HUES48 (cell line): Measurements from ENCODE around the gene CSGALNACT2.

Experiments
- H3K27ac ChIP-seq: one replicate; pipeline ENCODE4 v1.7.0; 2013; ENCODE audit warnings: low read depth, low read length, inconsistent platforms
- H3K27me3 ChIP-seq: 2 replicates; pipeline ENCODE4 v1.6.1; 2013; ENCODE audit warnings: mild to moderate bottlenecking, low read length; ENCODE audit not compliant: control insufficient read depth, insufficient read depth
- H3K36me3 ChIP-seq: 2 replicates; pipeline ENCODE4 v1.6.1; 2013; ENCODE audit warnings: low read length; ENCODE audit not compliant: control insufficient read depth, insufficient read depth
- H3K4me1 ChIP-seq: 2 replicates; pipeline ENCODE4 v1.6.1; 2013; ENCODE audit warnings: mild to moderate bottlenecking, low read length; ENCODE audit not compliant: control insufficient read depth, insufficient read depth
- H3K4me3 ChIP-seq: 2 replicates; pipeline ENCODE4 v1.5.1; 2013; ENCODE audit warnings: mild to moderate bottlenecking, low read depth, low read length
- H3K9ac ChIP-seq: 2 replicates; pipeline ENCODE4 v1.6.1; 2013; ENCODE audit warnings: mild to moderate bottlenecking, low read depth, low read length, moderate library complexity
- H3K9me3 ChIP-seq: 2 replicates; pipeline ENCODE4 v1.6.1; 2013; ENCODE audit warnings: low read length; ENCODE audit not compliant: control insufficient read depth, insufficient read depth

The CSGALNACT2 gene

GRCh38 chr10:43125881-43126731 is 12.1 kb upstream of the CSGALNACT2 start:
- Histone ChIP-seq H3K9ac (no peak overlapping the region), H3K4me3 (no peak overlapping the region), H3K4me1 (peaks cover 3% of the 10 kb centered on the region; the same call in 1 of the 2 replicates), H3K27ac (no peak overlapping the region), H3K9me3 (no peaks in the 10 kb centered on the region), H3K36me3 (peaks cover 3% of the 10 kb centered on the region; the same call in 1 of the 2 replicates), H3K27me3 (no peaks in the 10 kb centered on the region)

GRCh38 chr10:43126759-43127424 is 11.4 kb upstream of the CSGALNACT2 start:
- no peak overlapping the region for H3K27ac ChIP-seq
- H3K27me3 ChIP-seq, result no peaks in the 10 kb centered on the region
- H3K36me3 ChIP-seq, result peaks cover 3% of the 10 kb centered on the region; the same call in 1 of the 2 replicates
- no peak overlapping the region for H3K4me3 ChIP-seq
- H3K4me1 ChIP-seq, result peaks cover 3% of the 10 kb centered on the region; the same call in 1 of the 2 replicates
- H3K9me3 ChIP-seq, result no peaks in the 10 kb centered on the region
- no peak overlapping the region for H3K9ac ChIP-seq

GRCh38 chr10:43127442-43127841 is 10.8 kb upstream of the CSGALNACT2 start:
- Histone ChIP-seq H3K27ac (no peak overlapping the region), H3K4me3 (no peak overlapping the region), H3K36me3 (peaks cover 3% of the 10 kb centered on the region; the same call in 1 of the 2 replicates), H3K9ac (no peak overlapping the region), H3K4me1 (peaks cover 3% of the 10 kb centered on the region; the same call in 1 of the 2 replicates), H3K27me3 (no peaks in the 10 kb centered on the region), H3K9me3 (no peaks in the 10 kb centered on the region)

GRCh38 chr10:43128331-43128730 is 9.9 kb upstream of the CSGALNACT2 start:
- H3K9ac ChIP-seq, result no peak overlapping the region
- H3K27ac ChIP-seq, result no peak overlapping the region
- no peaks in the 10 kb centered on the region for H3K27me3 ChIP-seq
- H3K36me3 ChIP-seq, result peaks cover 3% of the 10 kb centered on the region; the same call in 1 of the 2 replicates
- no peaks in the 10 kb centered on the region for H3K9me3 ChIP-seq
- H3K4me1 ChIP-seq, result peaks cover 3% of the 10 kb centered on the region; the same call in 1 of the 2 replicates
- no peak overlapping the region for H3K4me3 ChIP-seq

- Histone ChIP-seq H3K4me3 (no peak overlapping the region), H3K27me3 (no peaks in the 10 kb centered on the region), H3K9ac (no peak overlapping the region), H3K9me3 (no peaks in the 10 kb centered on the region), H3K4me1 (peaks cover 3% of the 10 kb centered on the region; the same call in 1 of the 2 replicates), H3K36me3 (peaks cover 3% of the 10 kb centered on the region; the same call in 1 of the 2 replicates), H3K27ac (no peak overlapping the region)
Measured at GRCh38 chr10:43128958-43129706, 9.1 kb upstream of the CSGALNACT2 start.

- Histone ChIP-seq H3K27me3 (no peaks in the 10 kb centered on the region), H3K4me3 (no peak overlapping the region), H3K36me3 (no peaks in the 10 kb centered on the region), H3K9ac (no peak overlapping the region), H3K9me3 (no peaks in the 10 kb centered on the region), H3K27ac (no peak overlapping the region), H3K4me1 (peaks cover 3% of the 10 kb centered on the region; the same call in 1 of the 2 replicates)
Measured at GRCh38 chr10:43130770-43131171, 7.5 kb upstream of the CSGALNACT2 start.

GRCh38 chr10:43131256-43131655 is 7.0 kb upstream of the CSGALNACT2 start:
- Histone ChIP-seq H3K4me3 (no peak overlapping the region), H3K27me3 (no peaks in the 10 kb centered on the region), H3K4me1 (peaks cover 3% of the 10 kb centered on the region; the same call in 1 of the 2 replicates), H3K9ac (no peak overlapping the region), H3K36me3 (no peaks in the 10 kb centered on the region), H3K27ac (no peak overlapping the region), H3K9me3 (no peaks in the 10 kb centered on the region)

GRCh38 chr10:43131906-43132305 is 6.3 kb upstream of the CSGALNACT2 start:
- Histone ChIP-seq H3K27ac (no peak overlapping the region), H3K9me3 (no peaks in the 10 kb centered on the region), H3K27me3 (no peaks in the 10 kb centered on the region), H3K4me3 (no peak overlapping the region), H3K4me1 (peaks cover 3% of the 10 kb centered on the region; the same call in 1 of the 2 replicates), H3K36me3 (no peaks in the 10 kb centered on the region), H3K9ac (no peak overlapping the region)

GRCh38 chr10:43132867-43133787 is 5.1 kb upstream of the CSGALNACT2 start:
- H3K9me3 ChIP-seq, result no peaks in the 10 kb centered on the region
- H3K9ac ChIP-seq, result no peak overlapping the region
- no peak overlapping the region for H3K4me3 ChIP-seq
- no peaks in the 10 kb centered on the region for H3K27me3 ChIP-seq
- peaks cover 3% of the 10 kb centered on the region; the same call in 1 of the 2 replicates for H3K4me1 ChIP-seq
- H3K36me3 ChIP-seq, result no peaks in the 10 kb centered on the region
- H3K27ac ChIP-seq, result no peak overlapping the region
